SK-N-SH (cell line): ENCODE results near the gene PCDHB11. TPM values are rescaled to one million over a fixed set of nuclear protein-coding genes. Genes with fewer than 3 reads are reported as not detected.

ENCODE experiments used
- CTCF ChIA-PET: fragments of 300-600, 350-600 bp; formaldehyde crosslinking; extraction: SDS; loops from one replicate; lab custom pipeline; 2021; lab: Yijun Ruan, JAX
- POLR2A ChIA-PET: fragments of 350-600 bp; sonication (Branson Sonifier 250); formaldehyde crosslinking; extraction: SDS; loops from one replicate; lab custom pipeline; 2020; ENCODE audit warnings: antibody characterized with exemption, inconsistent platforms; lab: Yijun Ruan, JAX
- DNase-seq: peaks from one replicate; pipeline ENCODE4 v3.0.0; 2012
- H2AFZ ChIP-seq: fragments of 200-600 bp; sonication (generic); 2 replicates; pipeline ENCODE4 v1.8.1; 2016; ENCODE audit warnings: antibody characterized with exemption, mild to moderate bottlenecking, low read depth
- H3F3A ChIP-seq: fragments of 200-600 bp; sonication (generic); replicated peaks from 2 replicates; pipeline ENCODE3; 2016; ENCODE audit warnings: antibody characterized with exemption, mild to moderate bottlenecking; ENCODE audit not compliant: insufficient read depth
- H3K27ac ChIP-seq, 2 experiments: fragments of 200-500 bp in 1 of 2; fragments of 200-600 bp in 1 of 2; sonication (Bioruptor generic) in 1 of 2; sonication (generic), shearing (Covaris generic) in 1 of 2; 2 replicates each; pipeline versions ENCODE4 v1.5.1 to v1.6.1; 2014 to 2016; ENCODE audit warnings: low read depth in 2 of 2, inconsistent platforms in 1 of 2, low read length in 1 of 2, mild to moderate bottlenecking in 1 of 2, mixed read lengths in 1 of 2
- H3K27me3 ChIP-seq: fragments of 200-600 bp; sonication (generic), shearing (Covaris generic); 2 replicates; pipeline ENCODE4 v1.6.1; 2016; ENCODE audit warnings: mixed run types; ENCODE audit not compliant: insufficient read depth
- H3K36me3 ChIP-seq, 2 experiments: fragments of 200-500 bp in 1 of 2; fragments of 200-600 bp in 1 of 2; sonication (Bioruptor generic) in 1 of 2; sonication (generic) in 1 of 2; replicated peaks in 1 of 2; 2 replicates each; pipeline versions ENCODE3 to v1.5.1; 2014 to 2016; ENCODE audit warnings: low read length in 1 of 2, mild to moderate bottlenecking in 1 of 2; ENCODE audit not compliant: insufficient read depth in 2 of 2, control insufficient read depth in 1 of 2
- H3K4me1 ChIP-seq, 2 experiments: fragments of 200-500 bp in 1 of 2; fragments of 200-600 bp in 1 of 2; sonication (Bioruptor generic) in 1 of 2; sonication (generic), shearing (Covaris generic) in 1 of 2; 2 replicates each; pipeline versions ENCODE4 v1.5.1 to v1.6.1; 2014 to 2016; ENCODE audit warnings: low read depth in 1 of 2, low read length in 1 of 2, mixed run types in 1 of 2; ENCODE audit not compliant: insufficient read depth in 2 of 2, control insufficient read depth in 1 of 2
- H3K4me2 ChIP-seq: fragments of 200-600 bp; sonication (generic), shearing (Covaris generic); 2 replicates; pipeline ENCODE4 v1.6.1; 2017; ENCODE audit warnings: mixed run types
- H3K4me3 ChIP-seq, 2 experiments: fragments of 200-500 bp in 1 of 2; fragments of 200-600 bp in 1 of 2; sonication (Bioruptor generic) in 1 of 2; sonication (generic), shearing (Covaris generic) in 1 of 2; 2 replicates each; pipeline versions ENCODE4 v1.5.1 to v1.8.1; 2014 to 2016; ENCODE audit warnings: low read depth in 2 of 2, inconsistent platforms in 1 of 2, low read length in 1 of 2, mild to moderate bottlenecking in 1 of 2, mixed read lengths in 1 of 2, moderate library complexity in 1 of 2
- H3K79me2 ChIP-seq: fragments of 200-600 bp; sonication (generic); 2 replicates; pipeline ENCODE4 v1.8.1; 2017; ENCODE audit warnings: mild to moderate bottlenecking; ENCODE audit not compliant: insufficient read depth
- H3K9ac ChIP-seq: fragments of 200-600 bp; sonication (generic); 2 replicates; pipeline ENCODE4 v1.6.1; 2017; ENCODE audit warnings: mixed run types
- H3K9me2 ChIP-seq: fragments of 200-600 bp; sonication (generic); 2 replicates; pipeline ENCODE4 v1.6.1; 2017; ENCODE audit warnings: mixed run types
- H3K9me3 ChIP-seq: fragments of 200-600 bp; sonication (generic); 2 replicates; pipeline ENCODE4 v1.6.1; 2017; ENCODE audit warnings: mixed run types, mild to moderate bottlenecking, moderate library complexity
- H4K20me1 ChIP-seq: fragments of 200-600 bp; sonication (generic); 2 replicates; pipeline ENCODE4 v1.6.1; 2017; ENCODE audit warnings: mild to moderate bottlenecking, mixed run types; ENCODE audit not compliant: insufficient read depth
- FOXJ3 ChIP-seq: sonication (generic); formaldehyde crosslinking; IDR thresholded peaks from 2 replicates; pipeline ENCODE4 v1.5.1; 2020; ENCODE audit warnings: mild to moderate bottlenecking, missing genetic modification reagents
- FOXM1 ChIP-seq: IDR thresholded peaks from 2 replicates; pipeline ENCODE4 v1.4.0; 2012; ENCODE audit warnings: low read depth, mild to moderate bottlenecking
- GATA2 ChIP-seq: sonication (generic); formaldehyde crosslinking; IDR thresholded peaks from 2 replicates; pipeline ENCODE4 v1.5.0; 2020; ENCODE audit warnings: mild to moderate bottlenecking, missing genetic modification reagents
- JUND ChIP-seq: IDR thresholded peaks from 2 replicates; pipeline ENCODE4 v1.4.0; 2012
- MEF2A ChIP-seq: IDR thresholded peaks from 2 replicates; pipeline ENCODE4 v1.4.0; 2012; ENCODE audit warnings: low read depth, borderline replicate concordance
- NRF1 ChIP-seq: IDR thresholded peaks from 2 replicates; pipeline ENCODE4 v1.6.1; 2012; ENCODE audit warnings: low read depth, mild to moderate bottlenecking, low read length
- RAD21 ChIP-seq: IDR thresholded peaks from 2 replicates; pipeline ENCODE4 v1.6.1; 2012; ENCODE audit warnings: mild to moderate bottlenecking, low read length
- SMC3 ChIP-seq: IDR thresholded peaks from 2 replicates; pipeline ENCODE4 v1.6.1; 2012; ENCODE audit warnings: low read depth, low read length, improper control_type of control experiment
- TCF12 ChIP-seq: IDR thresholded peaks from 2 replicates; pipeline ENCODE4 v1.4.0; 2012
- TEAD4 ChIP-seq: IDR thresholded peaks from 2 replicates; pipeline ENCODE4 v1.4.0; 2012; ENCODE audit warnings: mild to moderate bottlenecking, borderline replicate concordance; ENCODE audit not compliant: insufficient read depth
- YY1 ChIP-seq: IDR thresholded peaks from 2 replicates; pipeline ENCODE4 v1.4.0; 2012; ENCODE audit warnings: low read depth, mild to moderate bottlenecking
- WGBS: methylation state at CpG from one replicate; pipeline ENCODE4 v1.1.6; 2017; ENCODE audit warnings: low lambda C conversion rate; 5-methylcytosine and 5-hydroxymethylcytosine counted together
- polyA plus RNA-seq, 3 experiments: library from polyadenylated mRNA; depleted of rRNA; stranded (reverse); fragments of >200 nt; gene quantifications; 2 replicates each; pipeline ENCODE4 v1.2.3, GENCODE V29; 2012
- TF ChIP-seq, protein P1 (sequence below): IDR thresholded peaks from 2 replicates; pipeline ENCODE4 v1.4.0; 2012; ENCODE audit warnings: low read depth, borderline replicate concordance
- TF ChIP-seq, protein P2 (sequence below): fragments of 150-350 bp; IDR thresholded peaks from 2 replicates; pipeline ENCODE4 v1.6.1; 2016; ENCODE audit warnings: mild to moderate bottlenecking, low read depth, low read length
- TF ChIP-seq, protein P3 (sequence below): IDR thresholded peaks from 2 replicates; pipeline ENCODE4 v1.4.0; 2012; ENCODE audit warnings: low read depth, borderline replicate concordance
- TF ChIP-seq, protein P4 (sequence below): IDR thresholded peaks from 2 replicates; pipeline ENCODE4; 2012
- TF ChIP-seq, protein P5 (sequence below): fragments of 200-600 bp; sonication (generic); IDR thresholded peaks from 2 replicates; pipeline ENCODE4 v1.6.1; 2017; ENCODE audit warnings: antibody characterized with exemption, mild to moderate bottlenecking, moderate library complexity
- TF ChIP-seq, protein P6 (sequence below): IDR thresholded peaks from 2 replicates; pipeline ENCODE4 v1.4.0; 2012; ENCODE audit warnings: low read depth

PCDHB11 gene
- polyA plus RNA-seq, 1 of the 3 experiments (the other 2 are of a cell fraction): 0.61 TPM

DNA sequence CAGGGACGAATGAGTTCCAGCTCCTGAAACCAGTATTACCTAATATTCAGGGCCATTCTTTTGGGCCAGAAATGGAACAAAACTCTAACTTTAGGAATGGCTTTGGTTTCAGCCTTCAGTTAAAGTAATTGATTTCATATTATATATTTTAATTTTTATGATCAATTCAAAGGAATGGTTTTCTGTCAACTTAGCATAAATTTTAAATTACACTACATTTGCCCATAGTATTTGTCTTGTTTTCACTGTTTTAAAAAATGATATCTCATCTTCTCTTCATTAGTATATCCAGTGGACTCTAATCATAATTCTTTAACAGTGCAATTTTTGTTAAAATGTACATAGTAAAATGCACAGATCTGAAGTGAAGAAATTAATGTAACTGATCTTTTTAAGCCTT lies 19.1 kb upstream of the PCDHB11 start:
- Histone ChIP-seq H3K27me3 (no peaks in the 10 kb centered on the region), H3K36me3 (peaks cover 0 to 6% of the 10 kb centered on the region in 2 experiments), H3K9me3 (no peaks in the 10 kb centered on the region; the same call in 1 of the 2 replicates), H3F3A (no peaks in the 10 kb centered on the region), H4K20me1 (no peaks in the 10 kb centered on the region), H3K9me2 (no peaks in the 10 kb centered on the region), H3K27ac (no peak overlapping the region), H3K4me1 (no peaks in the 10 kb centered on the region; a peak in 1 of 4 replicates), H3K9ac (no peak overlapping the region), H2AFZ (no peak overlapping the region), H3K79me2 (no peaks in the 10 kb centered on the region), H3K4me2 (no peak overlapping the region), H3K4me3 (no peak overlapping the region)
- TF ChIP-seq, protein P1, sequence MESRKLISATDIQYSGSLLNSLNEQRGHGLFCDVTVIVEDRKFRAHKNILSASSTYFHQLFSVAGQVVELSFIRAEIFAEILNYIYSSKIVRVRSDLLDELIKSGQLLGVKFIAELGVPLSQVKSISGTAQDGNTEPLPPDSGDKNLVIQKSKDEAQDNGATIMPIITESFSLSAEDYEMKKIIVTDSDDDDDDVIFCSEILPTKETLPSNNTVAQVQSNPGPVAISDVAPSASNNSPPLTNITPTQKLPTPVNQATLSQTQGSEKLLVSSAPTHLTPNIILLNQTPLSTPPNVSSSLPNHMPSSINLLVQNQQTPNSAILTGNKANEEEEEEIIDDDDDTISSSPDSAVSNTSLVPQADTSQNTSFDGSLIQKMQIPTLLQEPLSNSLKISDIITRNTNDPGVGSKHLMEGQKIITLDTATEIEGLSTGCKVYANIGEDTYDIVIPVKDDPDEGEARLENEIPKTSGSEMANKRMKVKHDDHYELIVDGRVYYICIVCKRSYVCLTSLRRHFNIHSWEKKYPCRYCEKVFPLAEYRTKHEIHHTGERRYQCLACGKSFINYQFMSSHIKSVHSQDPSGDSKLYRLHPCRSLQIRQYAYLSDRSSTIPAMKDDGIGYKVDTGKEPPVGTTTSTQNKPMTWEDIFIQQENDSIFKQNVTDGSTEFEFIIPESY: no peak
- TF ChIP-seq SMC3: no peak
- no peak for TF ChIP-seq TCF12
- TF ChIP-seq, protein P2, sequence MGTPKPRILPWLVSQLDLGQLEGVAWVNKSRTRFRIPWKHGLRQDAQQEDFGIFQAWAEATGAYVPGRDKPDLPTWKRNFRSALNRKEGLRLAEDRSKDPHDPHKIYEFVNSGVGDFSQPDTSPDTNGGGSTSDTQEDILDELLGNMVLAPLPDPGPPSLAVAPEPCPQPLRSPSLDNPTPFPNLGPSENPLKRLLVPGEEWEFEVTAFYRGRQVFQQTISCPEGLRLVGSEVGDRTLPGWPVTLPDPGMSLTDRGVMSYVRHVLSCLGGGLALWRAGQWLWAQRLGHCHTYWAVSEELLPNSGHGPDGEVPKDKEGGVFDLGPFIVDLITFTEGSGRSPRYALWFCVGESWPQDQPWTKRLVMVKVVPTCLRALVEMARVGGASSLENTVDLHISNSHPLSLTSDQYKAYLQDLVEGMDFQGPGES: no peak
- TF ChIP-seq FOXM1: no peak
- TF ChIP-seq, protein P3, sequence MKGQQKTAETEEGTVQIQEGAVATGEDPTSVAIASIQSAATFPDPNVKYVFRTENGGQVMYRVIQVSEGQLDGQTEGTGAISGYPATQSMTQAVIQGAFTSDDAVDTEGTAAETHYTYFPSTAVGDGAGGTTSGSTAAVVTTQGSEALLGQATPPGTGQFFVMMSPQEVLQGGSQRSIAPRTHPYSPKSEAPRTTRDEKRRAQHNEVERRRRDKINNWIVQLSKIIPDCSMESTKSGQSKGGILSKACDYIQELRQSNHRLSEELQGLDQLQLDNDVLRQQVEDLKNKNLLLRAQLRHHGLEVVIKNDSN: no peak
- no peak for TF ChIP-seq JUND
- TF ChIP-seq, protein P4, sequence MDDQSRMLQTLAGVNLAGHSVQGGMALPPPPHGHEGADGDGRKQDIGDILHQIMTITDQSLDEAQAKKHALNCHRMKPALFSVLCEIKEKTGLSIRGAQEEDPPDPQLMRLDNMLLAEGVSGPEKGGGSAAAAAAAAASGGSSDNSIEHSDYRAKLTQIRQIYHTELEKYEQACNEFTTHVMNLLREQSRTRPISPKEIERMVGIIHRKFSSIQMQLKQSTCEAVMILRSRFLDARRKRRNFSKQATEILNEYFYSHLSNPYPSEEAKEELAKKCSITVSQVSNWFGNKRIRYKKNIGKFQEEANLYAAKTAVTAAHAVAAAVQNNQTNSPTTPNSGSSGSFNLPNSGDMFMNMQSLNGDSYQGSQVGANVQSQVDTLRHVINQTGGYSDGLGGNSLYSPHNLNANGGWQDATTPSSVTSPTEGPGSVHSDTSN: no peak
- no peak for TF ChIP-seq TEAD4
- TF ChIP-seq YY1: no peak
- no peak for TF ChIP-seq FOXJ3
- no peak for TF ChIP-seq MEF2A
- TF ChIP-seq NRF1: no peak
- POLR2A ChIA-PET: no interaction called here
- no peak for DNase-seq
- CTCF ChIA-PET: no interaction called here
- 13% methylated on average over 1 of the region's 1 CpG for WGBS

DNA sequence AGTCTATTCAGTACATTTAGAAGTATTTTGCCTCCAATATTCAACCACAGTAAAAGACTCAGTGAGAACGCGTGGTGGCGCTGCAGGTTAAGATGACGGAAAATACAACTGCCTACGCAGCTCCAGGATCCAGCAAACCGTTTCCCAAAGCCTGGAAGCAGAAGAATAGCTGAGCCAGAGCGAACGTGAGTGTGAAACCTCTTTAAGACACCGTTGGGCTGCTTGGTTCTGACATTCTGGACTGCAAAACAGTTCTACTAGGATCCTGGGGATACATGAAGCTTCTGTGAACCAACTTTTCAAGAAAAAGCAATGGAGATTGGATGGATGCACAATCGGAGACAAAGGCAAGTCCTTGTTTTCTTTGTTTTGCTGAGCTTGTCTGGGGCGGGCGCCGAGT lies 17.2 kb upstream of the PCDHB11 start, which contains the start of gene PCDHB16:
PCDHB16 (plus strand) TSS at position 140 of the 400 bp plus-strand sequence; CDS start at position 313, 173 bp downstream.
- H3K9ac ChIP-seq: peak within 1 kb of the TSS; percentile 58
- H3K4me1 ChIP-seq: no peaks in the 10 kb centered on the region
- no peaks in the 10 kb centered on the region for H4K20me1 ChIP-seq
- peak within 1 kb of the TSS; percentile 47 to 48 for H3K4me3 ChIP-seq
- DNase-seq: peak; percentile 64
- no peaks in the 10 kb centered on the region for H3K9me3 ChIP-seq
- H3K27ac ChIP-seq: peak within 1 kb of the TSS; percentile 19 to 51; a peak in 3 of 4 replicates
- ChIA-PET POLR2A (interaction anchor here (1.0 to 1.4 kb wide), 3 partner anchors 138 to 382 kb away, joined by 6 to 7 read pairs (median 7); partner anchors contain the start of gene TAF7), CTCF (interaction anchor here (0.6 to 2.5 kb wide), 29 partner anchors 9 to 452 kb away, joined by 3 to 27 read pairs (median 3); partner anchors contain the start of genes PCDHB1, PCDHB10, PCDHB11 and PCDHB14)
- peak within 1 kb of the TSS; percentile 41 for H3K4me2 ChIP-seq
- peak; percentile 70 for TF ChIP-seq RAD21
- peak; percentile 46; the same call in 1 of the 2 replicates for TF ChIP-seq SMC3
- TF ChIP-seq GATA2 (CRISPR knock-in tag): no peak
- TF ChIP-seq, protein P5, sequence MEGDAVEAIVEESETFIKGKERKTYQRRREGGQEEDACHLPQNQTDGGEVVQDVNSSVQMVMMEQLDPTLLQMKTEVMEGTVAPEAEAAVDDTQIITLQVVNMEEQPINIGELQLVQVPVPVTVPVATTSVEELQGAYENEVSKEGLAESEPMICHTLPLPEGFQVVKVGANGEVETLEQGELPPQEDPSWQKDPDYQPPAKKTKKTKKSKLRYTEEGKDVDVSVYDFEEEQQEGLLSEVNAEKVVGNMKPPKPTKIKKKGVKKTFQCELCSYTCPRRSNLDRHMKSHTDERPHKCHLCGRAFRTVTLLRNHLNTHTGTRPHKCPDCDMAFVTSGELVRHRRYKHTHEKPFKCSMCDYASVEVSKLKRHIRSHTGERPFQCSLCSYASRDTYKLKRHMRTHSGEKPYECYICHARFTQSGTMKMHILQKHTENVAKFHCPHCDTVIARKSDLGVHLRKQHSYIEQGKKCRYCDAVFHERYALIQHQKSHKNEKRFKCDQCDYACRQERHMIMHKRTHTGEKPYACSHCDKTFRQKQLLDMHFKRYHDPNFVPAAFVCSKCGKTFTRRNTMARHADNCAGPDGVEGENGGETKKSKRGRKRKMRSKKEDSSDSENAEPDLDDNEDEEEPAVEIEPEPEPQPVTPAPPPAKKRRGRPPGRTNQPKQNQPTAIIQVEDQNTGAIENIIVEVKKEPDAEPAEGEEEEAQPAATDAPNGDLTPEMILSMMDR: peak; percentile 64
- TF ChIP-seq, protein P6, sequence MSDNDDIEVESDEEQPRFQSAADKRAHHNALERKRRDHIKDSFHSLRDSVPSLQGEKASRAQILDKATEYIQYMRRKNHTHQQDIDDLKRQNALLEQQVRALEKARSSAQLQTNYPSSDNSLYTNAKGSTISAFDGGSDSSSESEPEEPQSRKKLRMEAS: no peak
- H3K36me3 ChIP-seq: peaks cover 0 to 6% of the 10 kb centered on the region in 2 experiments
- no peaks in the 10 kb centered on the region for H3F3A ChIP-seq
- no peaks in the 10 kb centered on the region for H3K27me3 ChIP-seq
- H3K9me2 ChIP-seq: no peaks in the 10 kb centered on the region
- WGBS: 18% methylated on average over 13 of the region's 13 CpGs
- no peaks in the 10 kb centered on the region for H3K79me2 ChIP-seq
- H2AFZ ChIP-seq: no peak within 1 kb of the TSS
